Esophagus squamous epithelium (tissue), 5 donors: ENCODE results near the gene ZFYVE28. TPM values are rescaled to one million over a fixed set of nuclear protein-coding genes. Genes with fewer than 3 reads are reported as not detected.

Experiments used
- DNase-seq: peaks from one replicate; lab custom pipeline; 2025; lab: John Stamatoyannopoulos, UW
- H3K27ac ChIP-seq, 4 donors: fragments of 200-600 bp; sonication (generic); one replicate each; pipeline ENCODE4 v1.5.1; 2016 to 2019; ENCODE audit warnings: mild to moderate bottlenecking in 1 of 4
- H3K27me3 ChIP-seq, 4 donors: fragments of 200-600 bp; sonication (generic); 1 replicate in 3 of 4; 2 replicates in 1 of 4; pipeline versions ENCODE4 v1.5.1 to v1.6.0; 2017 to 2021; ENCODE audit warnings: antibody characterized with exemption in 1 of 4
- H3K36me3 ChIP-seq, 3 donors: fragments of 200-600 bp; sonication (generic); one replicate each; pipeline ENCODE4 v1.5.1; 2016 to 2019
- H3K4me1 ChIP-seq, 3 donors: fragments of 200-600 bp; sonication (generic); one replicate each; pipeline ENCODE4 v1.5.1; 2017 to 2019
- H3K4me3 ChIP-seq, 4 donors: fragments of 200-600 bp; sonication (generic); 1 replicate in 3 of 4; 2 replicates in 1 of 4; pipeline ENCODE4 v1.5.1; 2016 to 2019; ENCODE audit warnings: mild to moderate bottlenecking in 2 of 4, moderate library complexity in 1 of 4
- H3K9me3 ChIP-seq, 3 donors: fragments of 200-600 bp; sonication (generic); one replicate each; pipeline ENCODE4 v1.5.1; 2016 to 2019
- POLR2A ChIP-seq, 4 donors: fragments of 450-650 bp; IDR thresholded peaks; one replicate each; pipeline ENCODE4 v1.6.1; 2017; ENCODE audit warnings: antibody characterized with exemption in 4 of 4, mild to moderate bottlenecking in 4 of 4, moderate library complexity in 3 of 4
- WGBS, 2 donors: methylation state at CpG; one replicate each; pipeline ENCODE4 v1.1.5; 2018; 5-methylcytosine and 5-hydroxymethylcytosine counted together
- intact Hi-C: fragments of 100-400 bp; cut with DNase I; formaldehyde crosslinking; loops from one replicate; pipeline ENCODE4 v1.15.0; 2022
- total RNA-seq, 4 donors: library from RNA; depleted of rRNA; stranded (reverse); fragments of >200 nt; gene quantifications; one replicate each; pipeline ENCODE4 v1.1.0, GENCODE V29; 2016
- TF ChIP-seq, protein P1 (sequence below), 6 experiments: fragments of 450-650 bp in 4 of 6; fragments of 200-600 bp in 2 of 6; sonication (generic) in 2 of 6; IDR thresholded peaks; one replicate each; pipeline ENCODE4 v1.5.1; 2016 to 2019; ENCODE audit warnings: antibody characterized with exemption in 6 of 6, mild to moderate bottlenecking in 4 of 6, moderate library complexity in 4 of 6
- donor health status: DM: yes; HTN: yes; CAD: no.

Gene ZFYVE28
- total RNA-seq, 4 donors from 2014 or later, result 5.1 to 8.5 (median 8.2) TPM

DNA sequence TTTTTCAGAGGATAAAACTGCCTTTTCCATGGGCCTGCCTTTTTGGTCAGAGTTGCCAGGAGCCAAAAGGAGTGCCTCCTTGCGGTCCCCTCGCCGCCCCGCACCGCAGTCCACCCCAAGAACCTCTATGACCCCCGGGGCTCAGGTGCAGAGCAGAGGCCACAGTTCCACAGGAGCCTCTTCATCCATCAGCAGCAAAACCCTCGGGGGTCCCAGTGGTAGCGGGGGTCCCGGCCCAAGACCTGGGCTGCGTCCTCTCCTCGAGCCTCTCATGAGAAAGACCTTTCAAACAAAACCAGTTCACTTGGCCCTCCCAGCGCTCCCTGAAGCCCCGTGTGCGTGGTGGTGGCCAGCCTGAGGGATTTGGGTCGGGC lies 16.8 kb downstream of the ZFYVE28 start:
- peaks cover 0 to 8% (median 0%) of the 10 kb centered on the region in 4 donors for H3K27me3 ChIP-seq
- peak overlapping the region in 3 of 4 donors; percentile 31 to 57 (median 35) for H3K4me3 ChIP-seq
- no peaks in the 10 kb centered on the region for H3K36me3 ChIP-seq
- peaks cover 16 to 23% (median 19%) of the 10 kb centered on the region in 3 donors for H3K4me1 ChIP-seq
- intact Hi-C loops, result no loop called here
- no peak overlapping the region for H3K27ac ChIP-seq
- 13 to 67% methylated on average over 3 to 7 of the region's 15 CpGs for WGBS, 2 donors
- no peaks in the 10 kb centered on the region for H3K9me3 ChIP-seq
- no peak for DNase-seq
- TF ChIP-seq POLR2A (IDR thresholded peaks at IDR 0.05), result no peak
- TF ChIP-seq, protein P1, sequence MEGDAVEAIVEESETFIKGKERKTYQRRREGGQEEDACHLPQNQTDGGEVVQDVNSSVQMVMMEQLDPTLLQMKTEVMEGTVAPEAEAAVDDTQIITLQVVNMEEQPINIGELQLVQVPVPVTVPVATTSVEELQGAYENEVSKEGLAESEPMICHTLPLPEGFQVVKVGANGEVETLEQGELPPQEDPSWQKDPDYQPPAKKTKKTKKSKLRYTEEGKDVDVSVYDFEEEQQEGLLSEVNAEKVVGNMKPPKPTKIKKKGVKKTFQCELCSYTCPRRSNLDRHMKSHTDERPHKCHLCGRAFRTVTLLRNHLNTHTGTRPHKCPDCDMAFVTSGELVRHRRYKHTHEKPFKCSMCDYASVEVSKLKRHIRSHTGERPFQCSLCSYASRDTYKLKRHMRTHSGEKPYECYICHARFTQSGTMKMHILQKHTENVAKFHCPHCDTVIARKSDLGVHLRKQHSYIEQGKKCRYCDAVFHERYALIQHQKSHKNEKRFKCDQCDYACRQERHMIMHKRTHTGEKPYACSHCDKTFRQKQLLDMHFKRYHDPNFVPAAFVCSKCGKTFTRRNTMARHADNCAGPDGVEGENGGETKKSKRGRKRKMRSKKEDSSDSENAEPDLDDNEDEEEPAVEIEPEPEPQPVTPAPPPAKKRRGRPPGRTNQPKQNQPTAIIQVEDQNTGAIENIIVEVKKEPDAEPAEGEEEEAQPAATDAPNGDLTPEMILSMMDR (IDR thresholded peaks at IDR 0.05), result no peak

DNA sequence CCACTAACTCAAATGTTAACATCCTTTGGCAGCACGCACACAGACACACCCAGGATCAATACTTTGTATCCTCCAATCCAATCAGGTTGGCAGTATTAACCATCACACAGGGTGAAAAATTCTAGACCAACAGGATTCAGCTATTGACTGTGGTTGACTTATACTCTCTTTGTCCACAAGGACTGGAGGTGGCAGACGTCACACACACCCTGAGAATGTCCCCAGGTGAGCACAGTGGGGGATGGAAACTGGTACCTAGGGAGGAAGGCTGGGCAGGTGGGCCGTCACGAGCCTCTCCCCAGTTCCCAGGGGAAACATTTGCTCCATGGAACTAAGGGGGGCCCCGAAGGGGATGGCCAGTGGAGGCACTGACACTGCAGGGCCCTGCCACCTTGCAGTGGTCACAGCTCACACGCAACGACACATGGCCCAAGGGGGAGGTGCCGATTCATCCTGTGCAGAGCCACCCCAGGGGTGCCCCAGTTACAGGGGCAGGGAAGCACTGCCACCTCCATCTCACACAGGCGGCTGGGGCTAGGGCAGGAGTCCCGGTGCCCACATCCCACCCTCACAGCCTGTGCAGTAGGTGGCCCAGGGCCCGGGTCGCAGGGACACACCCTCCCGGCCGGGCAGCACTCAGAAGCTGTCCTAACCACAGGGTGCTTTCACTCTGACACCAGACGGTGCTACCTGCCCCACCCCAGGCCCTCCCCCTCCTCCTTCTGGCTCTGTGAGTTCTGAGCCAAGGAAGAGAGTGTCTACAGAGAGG lies 17.4 kb downstream of the ZFYVE28 start:
- H3K27ac ChIP-seq, result no peak overlapping the region
- no peak for DNase-seq
- no peaks in the 10 kb centered on the region for H3K9me3 ChIP-seq
- WGBS, 2 donors, result 74 to 100% methylated on average over 1 to 8 of the region's 15 CpGs
- H3K4me1 ChIP-seq, result peaks cover 16 to 23% (median 19%) of the 10 kb centered on the region in 3 donors
- TF ChIP-seq, protein P1 (IDR thresholded peaks at IDR 0.05), result no peak
- no peak for TF ChIP-seq POLR2A (IDR thresholded peaks at IDR 0.05)
- no peaks in the 10 kb centered on the region for H3K36me3 ChIP-seq
- H3K27me3 ChIP-seq, result peaks cover 0 to 8% (median 0%) of the 10 kb centered on the region in 4 donors
- H3K4me3 ChIP-seq, result no peak overlapping the region
- intact Hi-C loops, result no loop called here

DNA sequence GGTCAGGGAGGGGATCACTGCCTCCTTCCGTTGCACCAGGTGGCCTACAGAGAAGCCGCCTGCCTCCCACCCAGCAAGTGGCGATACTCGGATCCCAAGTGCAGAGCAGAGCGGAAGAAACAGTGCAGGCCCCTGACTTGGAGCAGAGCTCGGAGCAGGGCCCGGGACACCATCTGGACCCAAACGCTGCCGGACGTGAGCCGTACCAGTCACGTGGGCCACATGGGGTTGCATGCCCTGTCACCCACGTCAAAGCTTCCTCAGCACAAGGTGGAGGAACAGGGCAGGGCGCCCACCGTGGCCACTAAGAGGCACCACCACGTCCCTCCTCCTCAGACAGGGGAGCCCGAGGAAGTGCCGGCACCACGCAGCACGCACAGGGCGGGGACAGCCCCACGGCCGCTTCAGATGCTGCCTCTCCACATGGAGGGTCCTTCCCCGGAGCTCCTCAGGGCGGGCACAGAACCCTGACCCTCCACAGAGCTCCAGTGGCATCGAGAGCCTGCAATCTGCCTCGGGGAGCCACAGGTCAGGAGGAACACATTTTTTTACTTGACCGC lies 18.7 kb downstream of the ZFYVE28 start:
- WGBS, 2 donors, result 80 to 86% methylated on average over 1 to 14 of the region's 28 CpGs
- intact Hi-C loops, result no loop called here
- no peaks in the 10 kb centered on the region for H3K9me3 ChIP-seq
- no peak overlapping the region for H3K4me3 ChIP-seq
- no peak overlapping the region for H3K27ac ChIP-seq
- no peak for DNase-seq
- no peaks in the 10 kb centered on the region for H3K36me3 ChIP-seq
- peaks cover 16 to 23% (median 19%) of the 10 kb centered on the region in 3 donors for H3K4me1 ChIP-seq
- H3K27me3 ChIP-seq, result peaks cover 0 to 8% (median 0%) of the 10 kb centered on the region in 4 donors
- no peak for TF ChIP-seq POLR2A (IDR thresholded peaks at IDR 0.05)
- TF ChIP-seq, protein P1 (IDR thresholded peaks at IDR 0.05), result no peak

DNA sequence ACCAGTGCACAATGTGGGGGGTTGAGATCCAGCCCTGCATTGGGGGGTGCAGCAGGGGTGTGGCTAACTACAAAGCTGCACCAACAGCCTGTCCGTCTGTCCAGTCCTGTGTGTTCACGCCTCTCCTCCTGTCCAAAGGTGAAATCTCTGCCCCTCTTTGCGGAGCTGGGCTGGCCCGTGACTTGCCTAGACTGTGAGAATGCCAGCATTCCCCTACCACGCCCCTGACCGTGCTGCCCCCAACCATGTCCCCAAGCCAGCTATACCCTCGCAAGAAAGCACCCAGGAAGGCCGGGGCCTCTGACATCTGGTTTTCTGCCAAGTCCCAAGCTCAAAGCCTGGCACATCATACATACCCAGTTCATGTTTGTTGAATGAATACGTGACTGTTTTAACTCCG lies 19.2 kb downstream of the ZFYVE28 start:
- 80 to 87% methylated on average over 4 to 10 of the region's 10 CpGs for WGBS, 2 donors
- H3K9me3 ChIP-seq, result no peaks in the 10 kb centered on the region
- DNase-seq, result no peak
- no peaks in the 10 kb centered on the region for H3K36me3 ChIP-seq
- intact Hi-C loops, result no loop called here
- H3K27ac ChIP-seq, result no peak overlapping the region
- H3K27me3 ChIP-seq, result peaks cover 0 to 8% (median 0%) of the 10 kb centered on the region in 4 donors
- TF ChIP-seq POLR2A (IDR thresholded peaks at IDR 0.05), result no peak
- TF ChIP-seq, protein P1 (IDR thresholded peaks at IDR 0.05), result no peak
- no peak overlapping the region for H3K4me3 ChIP-seq
- H3K4me1 ChIP-seq, result peaks cover 16 to 24% (median 19%) of the 10 kb centered on the region in 3 donors
